Measurements from ENCODE around the gene ATF5. TPM values are rescaled to one million over a fixed set of nuclear protein-coding genes. Genes with fewer than 3 reads are reported as not detected.

The ATF5 gene
- total RNA-seq, 1 donor from 2014 or later: 46.1 TPM

DNA sequence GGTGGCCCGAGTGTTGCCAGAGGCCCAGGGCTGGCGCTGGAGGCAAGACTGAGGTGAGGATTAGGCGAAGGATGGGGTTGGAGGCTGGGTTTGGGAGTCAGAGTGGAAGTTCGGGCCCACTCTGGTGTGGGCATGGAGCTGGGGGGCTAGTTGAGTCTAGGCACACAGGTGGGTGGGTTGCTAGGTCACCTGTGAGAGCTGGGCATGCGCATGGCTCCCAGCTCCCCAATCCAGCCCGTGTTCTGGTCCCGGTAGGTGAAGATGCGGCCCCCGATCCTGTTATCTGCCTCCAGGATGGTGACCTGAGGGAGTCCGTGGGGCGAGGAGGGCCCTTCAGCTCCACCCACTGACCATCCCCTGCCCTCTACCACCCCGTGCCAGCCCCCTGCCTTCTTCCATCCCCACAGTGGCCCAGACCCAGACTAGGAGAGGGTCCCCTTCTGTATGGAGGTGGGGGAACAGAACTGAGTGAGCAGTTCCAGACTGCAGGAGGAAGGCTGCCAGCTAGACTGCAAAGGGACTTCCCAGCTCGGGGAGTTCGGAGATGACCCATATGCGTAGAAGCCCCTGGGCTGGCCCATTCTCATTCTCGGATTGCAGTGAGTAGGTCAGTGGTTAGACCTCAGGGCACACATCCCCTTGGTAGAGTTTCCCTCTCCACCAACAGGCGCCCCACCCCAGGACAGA is 34.0 kb upstream of the ATF5 start:
- DNase-seq (ENCODE audit: low spot score): no peak

DNA sequence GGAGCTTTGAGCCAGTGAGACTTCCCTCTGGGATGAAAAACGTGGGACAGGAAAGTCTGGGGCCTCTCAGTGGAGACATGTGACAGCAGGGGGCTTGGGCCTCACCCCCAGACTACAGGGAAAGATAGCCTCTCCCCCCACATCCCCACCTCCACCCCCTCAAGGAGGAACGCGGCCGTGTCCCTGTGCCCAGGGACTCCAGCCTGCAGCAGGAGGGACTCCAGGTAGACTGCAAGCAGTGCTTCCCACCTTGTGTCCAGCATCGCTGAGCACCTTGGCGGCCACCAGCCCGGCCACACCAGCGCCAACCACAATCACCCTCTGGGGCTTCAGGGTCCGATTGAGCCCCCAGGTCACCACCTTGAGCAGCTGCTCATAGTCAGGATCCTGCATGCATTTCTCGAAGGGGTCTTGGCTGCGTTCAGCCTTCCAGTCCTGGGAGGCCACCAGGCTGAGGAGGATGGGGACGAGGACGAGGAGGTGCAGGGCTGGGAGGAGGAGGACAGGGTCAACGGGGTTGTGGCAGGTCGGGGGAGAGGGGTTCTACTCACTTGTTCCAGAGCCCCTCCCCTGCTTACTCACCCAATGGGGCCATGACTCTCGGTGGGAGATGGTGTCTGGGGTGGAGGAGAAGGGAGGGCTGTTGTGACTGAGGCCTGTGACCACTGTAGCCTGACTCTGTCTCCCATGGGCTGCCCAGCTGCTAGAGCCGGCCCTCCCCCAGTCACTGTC is 33.3 kb upstream of the ATF5 start:
- DNase-seq (ENCODE audit: low spot score): no peak

DNA sequence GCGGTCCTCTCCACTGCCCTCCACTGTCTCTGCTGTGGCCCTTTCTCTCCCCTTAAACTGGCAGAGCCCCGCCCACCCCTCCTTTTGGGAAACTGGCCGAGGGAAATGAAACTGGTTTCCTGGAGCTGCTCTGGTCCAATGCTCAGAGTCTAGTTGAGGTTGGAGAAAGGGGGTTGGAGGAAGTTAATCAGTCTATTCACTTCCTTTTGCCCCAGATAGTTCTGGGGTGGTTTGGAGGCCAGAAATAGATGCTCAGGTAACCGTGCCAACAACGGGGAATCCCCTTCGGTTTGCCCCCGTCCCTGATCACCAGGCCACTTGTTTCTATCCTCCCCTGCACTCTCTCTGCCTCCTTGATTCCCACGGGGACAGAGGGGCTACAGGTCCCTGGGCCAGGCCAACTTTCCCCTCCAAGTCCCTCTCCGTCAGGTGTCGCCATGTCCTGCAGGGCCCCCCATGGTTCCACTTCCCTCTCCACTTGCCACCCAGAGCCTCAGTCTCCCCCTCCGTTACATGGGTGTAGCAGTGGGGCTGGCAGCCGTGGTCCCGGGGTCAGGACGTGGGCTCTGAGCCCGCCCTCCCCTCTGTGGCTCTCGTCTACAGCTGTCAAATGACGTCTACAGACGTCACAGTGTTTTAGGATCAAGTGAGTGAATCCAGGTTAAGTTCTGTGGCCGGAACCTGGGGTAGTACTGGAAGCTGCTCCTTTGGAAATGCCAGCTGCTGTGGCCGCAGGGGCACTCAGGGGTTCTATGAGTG is 32.0 kb upstream of the ATF5 start, which contains the start of gene IL4I1:
Gene IL4I1 (minus strand): TSS at position 25 of the 759 bp plus-strand sequence. CDS start 727 bp downstream, outside the sequence.
- DNase-seq (ENCODE audit: low spot score): no peak

DNA sequence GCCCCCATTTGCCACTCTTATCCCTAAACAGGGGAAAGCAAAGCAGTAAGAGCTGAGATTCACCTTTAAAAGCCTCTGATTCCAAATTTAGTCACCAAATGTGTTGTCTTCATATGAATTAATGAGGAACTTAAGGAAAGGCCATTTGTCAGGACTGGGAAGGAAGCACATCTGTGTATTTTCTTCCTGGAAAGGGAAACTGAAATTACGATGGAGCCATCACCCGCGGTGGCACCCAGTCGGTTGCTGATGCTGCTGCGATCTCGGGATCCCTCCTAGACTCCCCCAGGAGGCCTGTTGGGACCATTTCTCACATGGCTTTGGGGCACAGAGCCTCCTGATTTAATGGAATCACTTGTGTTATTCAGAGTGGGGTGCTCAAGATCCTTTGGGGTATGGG is 24.9 kb upstream of the ATF5 start:
- no peak for DNase-seq (ENCODE audit: low spot score)

DNA sequence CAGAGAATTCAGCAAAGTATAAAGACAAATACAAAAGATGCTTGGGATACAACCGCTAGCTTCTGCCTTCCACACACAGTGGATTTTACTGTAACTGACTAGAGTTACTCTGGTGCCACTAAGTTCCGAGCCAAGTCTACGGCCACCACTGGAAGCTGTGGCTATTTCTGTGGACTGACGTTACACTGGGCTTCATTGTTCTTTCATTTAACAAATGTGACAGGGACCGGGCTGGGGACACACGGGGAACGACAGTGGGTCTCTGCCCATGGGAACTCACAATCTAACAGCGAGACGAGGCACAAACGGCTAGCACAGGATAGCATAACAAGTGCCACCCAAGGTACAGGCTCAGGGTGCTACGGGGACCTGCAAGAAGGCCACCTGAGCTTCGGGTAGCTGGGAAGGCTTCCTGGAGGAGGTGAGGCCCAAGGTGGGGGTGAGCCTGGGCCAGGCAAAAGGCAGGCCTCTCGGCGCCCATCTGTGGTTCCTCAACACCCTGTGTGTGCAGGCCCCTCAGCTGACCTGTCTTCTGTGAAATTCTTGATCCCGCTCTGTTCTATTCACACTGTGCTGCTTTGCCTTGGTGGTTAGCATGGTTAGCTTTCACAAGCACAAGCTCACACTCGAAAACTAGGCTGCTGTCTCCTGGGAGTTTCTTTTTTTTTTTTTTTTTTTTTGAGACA is 22.0 kb upstream of the ATF5 start:
- DNase-seq (ENCODE audit: low spot score): no peak

DNA sequence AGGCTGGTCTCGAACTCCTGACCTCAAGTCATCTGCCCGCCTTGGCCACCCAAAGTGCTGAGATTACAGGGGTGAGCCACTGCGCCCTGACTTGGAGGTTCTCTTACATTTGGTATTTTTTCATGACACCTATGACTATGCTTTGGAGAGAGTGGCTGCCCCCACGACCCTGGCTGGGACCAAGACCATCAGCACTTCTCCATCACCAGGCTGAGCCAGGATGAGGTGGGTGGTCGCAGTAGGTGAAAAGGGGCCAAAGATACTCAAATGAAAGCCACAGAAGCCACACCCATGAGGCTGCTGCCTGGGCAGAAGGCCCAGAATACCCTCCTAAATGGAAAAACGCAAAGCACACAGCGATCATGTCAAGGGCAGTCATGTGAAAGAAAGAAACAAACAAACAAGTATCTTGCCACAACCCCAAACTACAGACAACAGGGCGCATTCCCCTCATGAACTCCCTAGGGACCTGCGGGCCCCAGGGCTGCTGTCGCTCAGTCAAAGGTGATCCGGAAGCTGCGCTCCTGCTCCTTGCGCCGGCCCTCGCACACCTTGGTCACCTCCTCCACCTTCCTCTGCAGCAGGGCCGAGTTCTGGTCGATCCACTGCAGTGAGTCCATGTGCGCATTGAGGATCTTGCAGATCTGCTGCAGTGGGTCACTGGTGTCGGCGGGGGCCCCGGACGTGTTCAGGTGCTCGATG is 21.1 kb upstream of the ATF5 start:
- no peak for DNase-seq (ENCODE audit: low spot score)

DNA sequence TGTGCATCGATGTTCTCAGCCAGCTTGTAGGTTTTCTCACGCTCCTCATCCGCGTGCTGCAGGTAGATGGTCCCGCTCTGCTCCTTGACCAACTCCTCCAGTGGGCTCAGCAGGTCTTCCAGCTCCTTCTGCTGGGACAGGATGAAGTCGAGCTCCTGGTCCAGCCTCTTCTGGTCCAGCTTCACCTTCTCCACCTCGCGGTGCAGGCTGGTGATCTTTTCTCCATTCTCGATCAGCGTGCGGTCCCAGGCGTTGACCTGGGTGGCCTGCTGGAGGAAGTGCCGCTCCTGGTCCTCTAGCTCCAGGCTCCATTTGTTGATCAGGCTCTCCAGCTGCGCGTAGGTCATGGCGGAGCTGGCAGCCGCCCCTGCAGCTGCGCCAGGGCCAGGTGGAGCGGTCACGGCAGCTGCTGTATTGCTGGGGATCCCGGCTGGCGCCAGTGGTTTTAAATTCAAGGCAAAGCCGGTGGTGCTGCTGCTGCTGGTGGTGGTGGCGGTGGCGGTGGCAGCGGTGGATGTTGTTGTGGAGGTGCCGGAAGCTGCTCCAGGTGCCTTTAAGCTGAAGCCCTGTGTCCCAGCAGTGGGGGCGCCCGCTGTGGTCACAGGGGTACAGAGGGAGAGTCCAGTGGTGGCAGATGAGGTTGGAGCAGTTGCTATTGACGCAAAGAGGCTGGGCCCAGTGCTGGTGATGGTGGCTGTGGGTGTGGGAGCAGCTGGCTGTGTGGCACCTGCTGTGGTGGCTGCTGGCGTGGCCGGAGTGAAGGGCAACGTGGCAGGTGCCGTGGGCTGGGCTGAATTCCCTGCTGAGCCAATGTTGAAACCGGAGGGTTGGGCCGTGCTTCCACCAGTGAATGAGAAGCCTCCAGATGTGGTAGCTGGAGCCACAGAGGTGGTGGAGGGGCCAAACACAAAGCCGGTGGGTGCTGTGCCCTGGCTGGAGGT is 20.3 kb upstream of the ATF5 start:
- DNase-seq (ENCODE audit: low spot score): no peak

DNA sequence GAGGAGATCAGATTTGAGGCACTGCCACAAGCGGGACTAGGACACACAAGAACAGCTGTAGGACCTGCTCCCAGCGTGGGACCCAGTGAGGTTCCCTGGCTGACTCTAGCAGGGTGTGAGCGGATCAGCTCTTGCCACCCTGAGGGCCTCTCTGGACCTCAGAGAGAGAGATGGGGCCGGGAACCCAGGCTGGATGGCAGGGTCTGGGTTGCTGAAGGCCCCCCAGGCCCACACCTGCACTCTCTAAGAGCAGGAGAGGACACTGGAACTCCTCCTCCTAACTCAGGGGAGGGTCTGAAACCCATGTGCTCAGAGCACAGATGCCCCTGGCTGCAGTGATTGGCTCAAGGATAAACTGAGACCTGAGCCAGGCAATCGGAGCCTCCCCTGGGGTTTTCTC is 18.8 kb upstream of the ATF5 start:
- DNase-seq (ENCODE audit: low spot score): no peak

DNA sequence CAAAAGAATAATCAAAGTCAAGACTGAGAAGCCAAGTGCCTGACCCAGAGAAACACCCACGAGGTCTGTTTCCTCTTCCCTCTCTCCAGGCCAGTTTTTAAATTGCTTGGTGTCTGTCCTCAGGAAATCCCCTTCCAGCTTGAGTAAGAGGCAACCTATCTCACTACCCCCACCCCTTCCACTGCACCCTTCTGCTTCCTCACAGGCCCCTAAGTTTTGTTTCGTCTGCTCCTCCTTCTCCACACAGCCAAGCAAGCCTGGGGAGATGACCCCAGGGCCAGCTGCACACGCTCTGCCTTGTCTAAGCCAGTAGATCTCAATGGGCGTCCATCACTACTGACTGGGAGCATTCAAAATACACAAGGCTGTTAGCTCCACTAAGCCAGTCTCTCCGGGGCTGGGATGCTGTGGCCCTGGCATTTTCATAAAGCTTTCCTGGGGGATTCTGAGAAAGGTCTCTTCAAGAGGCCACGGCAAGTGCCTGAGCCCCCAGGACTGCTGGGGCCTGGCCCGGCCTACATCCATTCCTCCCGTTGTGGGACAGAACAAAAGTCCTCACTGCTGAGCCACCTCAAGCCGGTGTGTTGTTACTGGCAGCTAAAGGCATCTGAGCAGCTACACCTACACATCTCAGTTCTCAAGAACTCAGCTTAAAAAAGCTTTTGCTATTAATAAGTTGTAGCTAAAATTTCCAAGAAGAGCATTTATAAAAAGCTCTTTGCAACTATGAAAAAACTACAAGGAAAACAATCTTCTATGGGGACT is 17.4 kb upstream of the ATF5 start:
- DNase-seq (ENCODE audit: low spot score): no peak

DNA sequence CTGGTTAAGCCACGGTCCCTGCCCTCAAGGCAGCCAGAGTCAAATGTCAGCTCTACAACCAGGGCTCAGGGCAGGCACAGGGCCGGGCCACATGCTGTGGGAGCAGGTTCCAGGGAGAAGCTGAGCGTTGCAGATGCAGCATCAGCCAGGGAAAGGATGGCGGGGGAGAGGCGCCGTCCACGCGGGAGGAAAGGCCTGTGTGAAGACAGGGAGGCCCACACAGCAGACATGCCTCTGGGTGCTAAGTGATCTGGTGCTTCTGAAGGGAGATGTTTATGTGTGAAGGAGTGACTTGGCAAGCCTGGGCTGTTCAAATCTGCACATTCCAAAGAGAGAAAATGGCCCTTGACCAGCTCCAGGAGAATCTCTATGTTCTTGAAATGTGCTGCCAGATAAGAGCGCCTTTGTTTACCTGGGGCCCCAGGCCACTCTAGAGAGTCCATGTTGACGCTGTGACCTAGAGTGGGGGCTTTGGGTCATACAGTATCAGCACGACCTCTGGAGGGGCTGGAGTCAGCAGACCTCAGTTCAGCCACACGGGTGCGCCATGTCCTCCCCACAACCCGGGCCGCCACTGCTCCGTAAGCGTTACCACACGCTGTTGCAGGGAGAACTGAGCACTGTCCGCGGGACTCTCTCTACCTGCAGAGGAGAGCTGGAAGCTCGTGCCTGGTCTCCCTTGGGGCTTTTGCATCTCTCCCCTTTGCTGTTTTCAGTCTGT is 15.9 kb upstream of the ATF5 start:
- DNase-seq (ENCODE audit: low spot score): no peak

DNA sequence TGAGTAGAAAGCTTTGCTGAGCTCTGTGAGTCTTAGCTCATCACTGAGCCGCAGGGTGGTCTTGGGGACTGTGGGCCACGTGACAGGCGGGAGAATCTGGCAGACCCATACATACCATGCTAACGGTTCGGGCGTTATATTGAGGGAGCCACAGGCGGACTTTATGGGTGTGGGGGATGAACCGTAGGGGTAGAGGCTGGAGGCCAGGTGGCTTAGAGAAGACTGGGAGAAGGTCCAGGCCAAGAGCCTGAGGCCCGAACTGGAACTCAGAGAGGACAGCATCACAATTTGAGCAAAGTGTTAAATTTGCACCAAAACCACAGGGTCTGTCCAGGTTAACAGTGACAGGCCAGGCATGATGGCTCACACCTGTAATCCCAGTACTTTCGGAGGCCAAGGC is 15.3 kb upstream of the ATF5 start:
- no peak for DNase-seq (ENCODE audit: low spot score)

DNA sequence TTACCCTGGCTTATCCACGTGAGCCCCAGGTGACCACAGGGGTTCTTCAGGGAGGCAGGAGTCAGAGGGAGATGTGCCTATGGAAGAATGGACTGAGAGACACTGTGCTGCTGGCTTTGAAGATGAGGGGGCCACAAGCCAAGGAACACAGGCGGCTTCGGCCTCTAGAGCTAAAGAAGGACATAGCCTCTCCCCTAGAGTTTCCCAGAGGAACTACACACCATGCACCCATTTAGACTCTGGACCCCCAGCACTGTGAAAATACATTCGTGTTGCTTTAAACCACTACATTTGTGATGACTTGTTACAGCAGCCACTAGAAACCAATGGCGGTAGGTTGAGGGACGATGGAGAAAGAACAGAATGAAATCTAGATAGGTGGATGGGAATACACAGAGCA is 13.7 kb upstream of the ATF5 start:
- DNase-seq (ENCODE audit: low spot score): no peak

DNA sequence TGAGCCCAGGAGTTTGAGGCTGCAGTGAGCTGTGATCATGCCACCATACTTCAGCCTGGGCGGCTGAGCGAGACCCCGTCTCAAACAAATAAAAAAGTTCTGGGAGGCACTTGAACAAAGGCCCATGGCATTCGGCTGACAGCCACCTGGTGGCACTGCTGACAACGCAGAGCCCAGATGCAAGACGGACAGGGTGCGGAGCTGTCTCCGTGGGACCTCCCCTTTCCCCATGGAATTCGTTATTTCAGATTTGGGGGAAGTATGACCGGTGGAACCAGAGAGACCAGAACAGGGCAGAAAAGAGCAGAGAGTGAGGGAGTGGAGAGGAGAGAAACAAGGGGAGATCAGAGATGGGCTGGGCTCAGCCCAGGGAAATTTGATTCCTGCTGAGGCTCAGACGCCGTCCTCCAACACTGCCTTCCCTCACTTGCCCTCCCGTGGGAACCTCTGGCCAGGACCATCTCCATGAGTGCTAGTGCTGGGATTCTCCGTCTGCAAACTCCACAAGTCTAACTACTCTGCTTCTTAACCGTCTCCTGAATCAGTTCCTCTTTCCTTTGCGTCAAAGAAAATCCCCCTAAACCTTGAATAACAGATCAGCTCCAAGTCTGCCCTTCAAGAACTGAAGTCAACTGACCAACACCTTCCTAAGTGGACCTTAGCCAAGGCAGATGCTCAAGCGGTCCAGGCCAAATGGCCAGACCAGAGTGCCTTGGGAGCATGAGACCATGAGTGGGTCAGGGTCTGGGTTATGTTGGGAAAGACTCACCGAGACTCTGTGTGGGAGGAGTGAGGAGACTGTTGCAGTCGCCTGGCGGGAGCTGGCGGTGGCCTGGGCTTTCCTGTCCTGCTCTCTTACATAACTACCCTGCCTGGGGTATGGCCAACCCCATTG is 11.9 kb upstream of the ATF5 start:
- no peak for DNase-seq (ENCODE audit: low spot score)

DNA sequence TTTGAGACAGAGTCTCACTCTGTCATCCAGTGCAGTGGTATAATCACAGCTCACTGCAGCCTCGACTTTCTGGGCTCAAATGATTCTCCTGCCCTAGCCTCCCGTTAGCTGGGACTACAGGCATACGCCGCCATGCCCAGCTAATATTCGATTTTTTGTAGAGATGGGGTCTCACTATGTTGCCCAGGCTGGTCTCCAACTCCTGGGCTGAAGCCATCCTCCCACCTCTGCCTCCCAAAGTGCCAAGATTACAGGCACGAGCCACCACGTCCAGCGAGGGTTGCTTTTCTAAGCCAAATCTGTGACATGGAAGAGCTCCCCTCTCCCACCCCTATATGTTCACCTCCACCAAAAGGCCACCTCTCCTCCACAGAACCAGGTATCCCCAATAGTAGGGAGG is 10.9 kb upstream of the ATF5 start:
- no peak for DNase-seq (ENCODE audit: low spot score)

DNA sequence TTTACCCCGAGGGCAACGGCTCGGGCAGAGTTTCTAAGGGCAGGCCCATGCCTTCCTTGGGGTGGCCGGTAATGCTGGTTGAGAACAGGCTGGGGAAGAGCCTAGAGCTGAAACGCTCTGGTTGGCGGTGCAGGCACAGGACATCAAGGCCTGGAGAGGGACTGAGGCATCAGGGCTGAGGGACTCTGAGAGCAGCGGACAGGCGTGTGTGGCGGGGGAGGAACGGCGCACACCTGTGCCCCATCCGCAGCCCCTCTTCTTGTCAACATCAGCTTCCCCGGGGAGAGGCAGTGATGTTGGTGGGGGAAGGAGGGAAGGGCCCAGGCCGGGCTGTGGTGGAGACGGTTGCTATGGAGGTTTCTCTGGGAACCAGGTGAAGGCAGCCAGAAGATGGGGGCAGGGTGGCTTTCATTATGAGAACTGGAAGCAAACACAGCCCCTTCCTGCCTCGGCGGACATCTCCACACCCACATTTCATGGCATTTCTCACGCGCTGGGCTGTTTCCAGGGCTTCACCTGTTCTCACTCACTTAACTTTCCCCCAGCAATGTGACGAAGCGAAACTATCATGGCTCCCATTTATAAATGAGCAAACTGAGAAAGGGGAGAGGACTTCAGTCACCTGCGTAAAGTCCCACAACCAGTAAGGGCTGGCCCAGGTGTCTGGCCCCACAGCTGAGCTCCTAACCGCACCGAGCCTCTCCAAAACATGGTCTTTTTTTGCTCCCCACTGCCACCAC is 8.2 kb upstream of the ATF5 start:
- DNase-seq (ENCODE audit: low spot score): no peak

Measured in mesenteric fat pad (tissue), 1 donor.